ENCODE data around the gene FAM13A. TPM values are rescaled to one million over a fixed set of nuclear protein-coding genes. Genes with fewer than 3 reads are reported as not detected.

FAM13A gene
- total RNA-seq, 1 donor from 2014 or later, result 40.3 TPM

- Mint-ChIP-seq H3K36me3 (no peaks in the 10 kb centered on the region), H3K27me3 (ENCODE audit: insufficient read depth, low read depth) (no peaks in the 10 kb centered on the region), H3K4me1 (peaks cover 2% of the 10 kb centered on the region), H3K9me3 (no peaks in the 10 kb centered on the region), H3K4me3 (no peak overlapping the region), H3K27ac (no peak overlapping the region)
- TF ChIP-seq EZH2phosphoT487 (IDR thresholded peaks at IDR 0.05) (no peak), EZH2 (IDR thresholded peaks at IDR 0.05) (no peak), CTCF (IDR thresholded peaks at IDR 0.05) (no peak)
- H3K36me3 ChIP-seq, result no peaks in the 10 kb centered on the region
- no peak overlapping the region for H3K4me2 ChIP-seq
- peaks cover under 1% of the 10 kb centered on the region for H3F3A ChIP-seq (ENCODE audit: low read depth)
- no peak overlapping the region for H3K9ac ChIP-seq
- no peak overlapping the region for H3K27ac ChIP-seq
- H3K9me3 ChIP-seq (ENCODE audit: low read depth), result no peaks in the 10 kb centered on the region
- H3K4me1 ChIP-seq, result no peaks in the 10 kb centered on the region
- no peak overlapping the region for H3K4me3 ChIP-seq
- H3K79me2 ChIP-seq (ENCODE audit: low read depth), result no peaks in the 10 kb centered on the region
- H4K20me1 ChIP-seq (ENCODE audit: low read depth), result no peaks in the 10 kb centered on the region
- no peak for DNase-seq (ENCODE audit: low spot score)
- H3K27me3 ChIP-seq, result no peaks in the 10 kb centered on the region
- H2AFZ ChIP-seq (replicated peaks), result no peak overlapping the region
Observed at GRCh38 chr4:88828842-88829571, 228.0 kb downstream of the FAM13A start.

- Mint-ChIP-seq H3K36me3 (no peaks in the 10 kb centered on the region), H3K27ac (no peak overlapping the region), H3K9me3 (no peaks in the 10 kb centered on the region), H3K27me3 (ENCODE audit: insufficient read depth, low read depth) (no peaks in the 10 kb centered on the region), H3K4me3 (no peak overlapping the region), H3K4me1 (peaks cover 7% of the 10 kb centered on the region)
- no peak for DNase-seq (ENCODE audit: low spot score)
- no peaks in the 10 kb centered on the region for H4K20me1 ChIP-seq (ENCODE audit: low read depth)
- no peak overlapping the region for H3K4me3 ChIP-seq
- H3K79me2 ChIP-seq (ENCODE audit: low read depth), result no peaks in the 10 kb centered on the region
- H3K36me3 ChIP-seq, result no peaks in the 10 kb centered on the region
- no peak overlapping the region for H3K27ac ChIP-seq
- H3F3A ChIP-seq (ENCODE audit: low read depth), result peaks cover 13% of the 10 kb centered on the region
- no peaks in the 10 kb centered on the region for H3K9me3 ChIP-seq (ENCODE audit: low read depth)
- peaks cover 6% of the 10 kb centered on the region for H3K4me1 ChIP-seq
- H3K4me2 ChIP-seq, result no peak overlapping the region
- no peak overlapping the region for H3K9ac ChIP-seq
- H3K27me3 ChIP-seq, result no peaks in the 10 kb centered on the region
- TF ChIP-seq EZH2phosphoT487 (IDR thresholded peaks at IDR 0.05), result no peak
- no peak overlapping the region for H2AFZ ChIP-seq (replicated peaks)
Observed at GRCh38 chr4:88827442-88827841, 229.5 kb downstream of the FAM13A start.

GRCh38 chr4:88826771-88827170 lies 230.2 kb downstream of the FAM13A start:
- Histone ChIP-seq H3K9ac (no peak overlapping the region), H3K79me2 (ENCODE audit: low read depth) (peaks cover 4% of the 10 kb centered on the region), H4K20me1 (ENCODE audit: low read depth) (no peaks in the 10 kb centered on the region), H3F3A (ENCODE audit: low read depth) (peaks cover 13% of the 10 kb centered on the region), H3K4me3 (no peak overlapping the region), H3K27me3 (no peaks in the 10 kb centered on the region), H2AFZ (replicated peaks) (no peak overlapping the region), H3K9me3 (ENCODE audit: low read depth) (no peaks in the 10 kb centered on the region), H3K4me1 (peaks cover 13% of the 10 kb centered on the region), H3K4me2 (no peak overlapping the region), H3K27ac (no peak overlapping the region), H3K36me3 (no peaks in the 10 kb centered on the region)
- Mint-ChIP-seq H3K4me3 (no peak overlapping the region), H3K9me3 (no peaks in the 10 kb centered on the region), H3K27ac (no peak overlapping the region), H3K27me3 (ENCODE audit: insufficient read depth, low read depth) (no peaks in the 10 kb centered on the region), H3K4me1 (peaks cover 11% of the 10 kb centered on the region), H3K36me3 (no peaks in the 10 kb centered on the region)
- DNase-seq (ENCODE audit: low spot score), result no peak
- no peak for TF ChIP-seq EZH2phosphoT487 (IDR thresholded peaks at IDR 0.05)
- TF ChIP-seq EZH2 (IDR thresholded peaks at IDR 0.05), result no peak
- no peak for TF ChIP-seq CTCF (IDR thresholded peaks at IDR 0.05)

GRCh38 chr4:88825931-88826330 lies 231.1 kb downstream of the FAM13A start:
- Histone ChIP-seq H3K27ac (no peak overlapping the region), H3K9me3 (ENCODE audit: low read depth) (no peaks in the 10 kb centered on the region), H3K36me3 (no peaks in the 10 kb centered on the region), H3K4me3 (no peak overlapping the region), H3K4me2 (no peak overlapping the region), H3K4me1 (peaks cover 14% of the 10 kb centered on the region), H3F3A (ENCODE audit: low read depth) (peaks cover 13% of the 10 kb centered on the region), H3K9ac (no peak overlapping the region), H3K27me3 (no peaks in the 10 kb centered on the region), H2AFZ (replicated peaks) (no peak overlapping the region), H3K79me2 (ENCODE audit: low read depth) (peaks cover 4% of the 10 kb centered on the region), H4K20me1 (ENCODE audit: low read depth) (no peaks in the 10 kb centered on the region)
- H3K4me1 Mint-ChIP-seq, result peaks cover 13% of the 10 kb centered on the region
- DNase-seq (ENCODE audit: low spot score), result no peak
- no peaks in the 10 kb centered on the region for H3K9me3 Mint-ChIP-seq
- no peaks in the 10 kb centered on the region for H3K27me3 Mint-ChIP-seq (ENCODE audit: insufficient read depth, low read depth)
- no peaks in the 10 kb centered on the region for H3K36me3 Mint-ChIP-seq
- H3K4me3 Mint-ChIP-seq, result no peak overlapping the region
- H3K27ac Mint-ChIP-seq, result no peak overlapping the region
- TF ChIP-seq EZH2phosphoT487 (IDR thresholded peaks at IDR 0.05) (no peak), EZH2 (IDR thresholded peaks at IDR 0.05) (no peak), CTCF (IDR thresholded peaks at IDR 0.05) (no peak)

Data from neural progenitor cell (in vitro differentiated cells).